ENCODE results near the gene KIF2C. TPM values are rescaled to one million over a fixed set of nuclear protein-coding genes. Genes with fewer than 3 reads are reported as not detected.

Gene KIF2C
- total and polyA plus RNA-seq, 9 of the 15 experiments (the other 6 are each of a cell fraction or from before 2014, with no cell fraction given), result 84.9 to 226 (median 169) TPM

DNA sequence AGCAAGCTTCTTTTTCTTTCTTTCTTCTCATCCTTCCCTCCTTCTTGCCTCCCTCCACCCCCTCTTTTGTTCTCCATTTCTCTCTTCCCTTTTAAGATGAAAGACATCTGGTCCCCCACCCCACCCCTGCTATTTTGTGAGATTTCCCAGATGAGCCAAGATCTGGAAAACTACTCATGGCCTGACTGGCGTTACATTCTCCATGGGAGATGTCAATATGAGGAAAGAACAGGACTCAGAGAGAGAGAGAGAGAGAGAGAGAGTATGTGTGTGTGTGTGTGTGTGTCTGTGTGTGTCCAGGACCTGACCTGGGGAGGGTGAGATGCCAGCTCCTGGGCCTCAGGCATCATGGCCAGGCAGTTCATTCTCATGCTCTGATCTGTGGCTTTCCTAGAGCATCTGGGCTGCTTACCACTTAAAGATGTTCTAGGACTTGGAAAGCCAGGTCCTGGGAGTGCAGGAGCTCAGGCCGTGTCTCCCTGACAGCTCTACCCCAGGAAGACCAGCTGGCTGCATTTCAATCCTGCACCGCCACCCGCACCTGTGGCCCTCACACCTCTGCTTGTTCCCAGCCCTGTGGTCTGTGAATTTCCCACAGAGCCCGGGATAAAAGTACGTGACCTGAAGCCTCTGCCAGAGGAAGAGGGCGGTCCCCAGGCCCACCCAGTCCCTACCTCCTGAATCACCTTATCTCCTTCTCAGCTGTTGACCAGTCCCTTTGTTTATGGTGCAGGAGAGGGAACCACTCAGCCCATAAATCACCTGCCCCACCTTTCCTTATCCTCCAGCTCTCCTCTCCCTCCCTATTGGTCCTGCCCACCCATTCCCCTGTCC lies 51.5 kb downstream of the KIF2C start (continued):
- TF ChIP-seq DPF2 (IDR thresholded peaks at IDR 0.05), result peak; percentile 68
- TF ChIP-seq SMARCA4 (IDR thresholded peaks at IDR 0.05), result peak; percentile 34; the same call in 1 of the 2 replicates
- 0 out of 2 replicates have a peak, but pooled peaks have one; percentile 49 for TF ChIP-seq ETV5 (CRISPR knock-in tag; IDR thresholded peaks at IDR 0.05; ENCODE audit: low read depth)
- peak; percentile 80 for TF ChIP-seq SOX6 (IDR thresholded peaks at IDR 0.05)
- TF ChIP-seq, protein P1, sequence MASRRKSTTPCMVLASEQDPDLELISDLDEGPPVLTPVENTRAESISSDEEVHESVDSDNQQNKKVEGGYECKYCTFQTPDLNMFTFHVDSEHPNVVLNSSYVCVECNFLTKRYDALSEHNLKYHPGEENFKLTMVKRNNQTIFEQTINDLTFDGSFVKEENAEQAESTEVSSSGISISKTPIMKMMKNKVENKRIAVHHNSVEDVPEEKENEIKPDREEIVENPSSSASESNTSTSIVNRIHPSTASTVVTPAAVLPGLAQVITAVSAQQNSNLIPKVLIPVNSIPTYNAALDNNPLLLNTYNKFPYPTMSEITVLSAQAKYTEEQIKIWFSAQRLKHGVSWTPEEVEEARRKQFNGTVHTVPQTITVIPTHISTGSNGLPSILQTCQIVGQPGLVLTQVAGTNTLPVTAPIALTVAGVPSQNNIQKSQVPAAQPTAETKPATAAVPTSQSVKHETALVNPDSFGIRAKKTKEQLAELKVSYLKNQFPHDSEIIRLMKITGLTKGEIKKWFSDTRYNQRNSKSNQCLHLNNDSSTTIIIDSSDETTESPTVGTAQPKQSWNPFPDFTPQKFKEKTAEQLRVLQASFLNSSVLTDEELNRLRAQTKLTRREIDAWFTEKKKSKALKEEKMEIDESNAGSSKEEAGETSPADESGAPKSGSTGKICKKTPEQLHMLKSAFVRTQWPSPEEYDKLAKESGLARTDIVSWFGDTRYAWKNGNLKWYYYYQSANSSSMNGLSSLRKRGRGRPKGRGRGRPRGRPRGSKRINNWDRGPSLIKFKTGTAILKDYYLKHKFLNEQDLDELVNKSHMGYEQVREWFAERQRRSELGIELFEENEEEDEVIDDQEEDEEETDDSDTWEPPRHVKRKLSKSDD (conservative IDR thresholded peaks at IDR 0.05; ENCODE audit: low read length), result no peak
- TF ChIP-seq TCF3 (CRISPR knock-in tag; IDR thresholded peaks at IDR 0.05), result peak; percentile 35; the same call in 1 of the 2 replicates
- TF ChIP-seq KAT2B (IDR thresholded peaks at IDR 0.05; ENCODE audit: low read depth, low read length), result no peak
- TF ChIP-seq ZBTB7A (IDR thresholded peaks at IDR 0.05; ENCODE audit: borderline replicate concordance, control insufficient read depth, low read depth, low read length), result 0 out of 2 replicates have a peak, but pooled peaks have one; percentile 22
- TF ChIP-seq, protein P2, sequence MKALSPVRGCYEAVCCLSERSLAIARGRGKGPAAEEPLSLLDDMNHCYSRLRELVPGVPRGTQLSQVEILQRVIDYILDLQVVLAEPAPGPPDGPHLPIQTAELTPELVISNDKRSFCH (CRISPR knock-in tag; IDR thresholded peaks at IDR 0.05), result no peak
- TF ChIP-seq, protein P2 (tag; IDR thresholded peaks at IDR 0.05), result 0 out of 2 replicates have a peak, but pooled peaks have one; percentile 19
- TF ChIP-seq, protein P3, sequence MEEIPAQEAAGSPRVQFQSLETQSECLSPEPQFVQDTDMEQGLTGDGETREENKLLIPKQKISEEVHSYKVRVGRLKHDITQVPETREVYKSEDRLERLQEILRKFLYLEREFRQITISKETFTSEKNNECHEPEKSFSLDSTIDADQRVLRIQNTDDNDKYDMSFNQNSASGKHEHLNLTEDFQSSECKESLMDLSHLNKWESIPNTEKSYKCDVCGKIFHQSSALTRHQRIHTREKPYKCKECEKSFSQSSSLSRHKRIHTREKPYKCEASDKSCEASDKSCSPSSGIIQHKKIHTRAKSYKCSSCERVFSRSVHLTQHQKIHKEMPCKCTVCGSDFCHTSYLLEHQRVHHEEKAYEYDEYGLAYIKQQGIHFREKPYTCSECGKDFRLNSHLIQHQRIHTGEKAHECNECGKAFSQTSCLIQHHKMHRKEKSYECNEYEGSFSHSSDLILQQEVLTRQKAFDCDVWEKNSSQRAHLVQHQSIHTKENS (CRISPR knock-in tag; IDR thresholded peaks at IDR 0.05), result no peak
- TF ChIP-seq, protein P4, sequence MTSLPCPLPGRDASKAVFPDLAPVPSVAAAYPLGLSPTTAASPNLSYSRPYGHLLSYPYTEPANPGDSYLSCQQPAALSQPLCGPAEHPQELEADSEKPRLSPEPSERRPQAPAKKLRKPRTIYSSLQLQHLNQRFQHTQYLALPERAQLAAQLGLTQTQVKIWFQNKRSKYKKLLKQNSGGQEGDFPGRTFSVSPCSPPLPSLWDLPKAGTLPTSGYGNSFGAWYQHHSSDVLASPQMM (CRISPR knock-in tag; IDR thresholded peaks at IDR 0.05), result no peak
- no peak for TF ChIP-seq SMAD1 (IDR thresholded peaks at IDR 0.05; ENCODE audit: low read depth, low read length, partially characterized antibody)
- TF ChIP-seq, protein P5, sequence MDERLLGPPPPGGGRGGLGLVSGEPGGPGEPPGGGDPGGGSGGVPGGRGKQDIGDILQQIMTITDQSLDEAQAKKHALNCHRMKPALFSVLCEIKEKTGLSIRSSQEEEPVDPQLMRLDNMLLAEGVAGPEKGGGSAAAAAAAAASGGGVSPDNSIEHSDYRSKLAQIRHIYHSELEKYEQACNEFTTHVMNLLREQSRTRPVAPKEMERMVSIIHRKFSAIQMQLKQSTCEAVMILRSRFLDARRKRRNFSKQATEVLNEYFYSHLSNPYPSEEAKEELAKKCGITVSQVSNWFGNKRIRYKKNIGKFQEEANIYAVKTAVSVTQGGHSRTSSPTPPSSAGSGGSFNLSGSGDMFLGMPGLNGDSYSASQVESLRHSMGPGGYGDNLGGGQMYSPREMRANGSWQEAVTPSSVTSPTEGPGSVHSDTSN (CRISPR knock-in tag; IDR thresholded peaks at IDR 0.05; ENCODE audit: low read depth), result peak; percentile 54
- TF ChIP-seq, protein P5 (tag; conservative IDR thresholded peaks at IDR 0.05; ENCODE audit: low read depth), result peak; percentile 91
- 0 out of 2 replicates have a peak, but pooled peaks have one; percentile 21 for TF ChIP-seq NCOA1 (IDR thresholded peaks at IDR 0.05; ENCODE audit: low read depth)
- peak; percentile 61; the same call in 1 of the 2 replicates for TF ChIP-seq MYNN (IDR thresholded peaks at IDR 0.05)
- no peak for TF ChIP-seq MYNN (CRISPR knock-in tag; IDR thresholded peaks at IDR 0.05)
- no peak for TF ChIP-seq GABPB2 (CRISPR knock-in tag; conservative IDR thresholded peaks at IDR 0.05)
- no peak for TF ChIP-seq KLF10 (CRISPR knock-in tag; IDR thresholded peaks at IDR 0.05)

Measured in K562 (cell line).